ENCODE results near the gene JPH2. TPM values are rescaled to one million over a fixed set of nuclear protein-coding genes. Genes with fewer than 3 reads are reported as not detected.

The JPH2 gene
- total and polyA plus RNA-seq, 2 experiments from 2014 or later = 0.16 to 1.1 TPM

DNA sequence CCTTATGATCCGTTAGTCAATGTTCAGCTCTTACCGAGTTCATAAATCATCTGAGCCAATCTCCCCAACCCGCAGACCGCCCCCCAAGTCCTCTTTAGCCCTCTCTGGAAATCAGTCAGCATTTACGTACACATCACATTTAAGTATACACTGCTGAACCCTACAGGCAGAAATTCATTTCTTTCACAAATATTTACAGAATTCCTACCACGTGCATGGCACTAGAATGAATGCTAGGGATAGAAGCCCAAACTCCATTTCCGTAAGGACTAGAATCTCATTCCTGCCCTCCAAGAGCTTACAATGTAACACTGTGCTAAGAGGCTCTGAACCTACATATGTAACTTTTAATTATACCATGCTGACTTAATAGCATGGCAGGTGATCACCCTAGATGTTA is 21.8 kb upstream of the JPH2 start:
- Histone ChIP-seq H3K27me3 (ENCODE audit: insufficient read depth) (no peaks in the 10 kb centered on the region), H3K4me2 (peak overlapping the region; percentile 86), H3K79me2 (replicated peaks; ENCODE audit: insufficient read depth) (peaks cover 72% of the 10 kb centered on the region), H3K9me2 (ENCODE audit: insufficient read depth) (no peaks in the 10 kb centered on the region), H4K20me1 (replicated peaks; ENCODE audit: insufficient read depth) (peaks cover 25% of the 10 kb centered on the region), H3K27ac (ENCODE audit: low read depth) (no peak overlapping the region), H3K36me3 (ENCODE audit: insufficient read depth) (peaks cover 12% of the 10 kb centered on the region), H3K4me1 (ENCODE audit: insufficient read depth) (peaks cover 15% of the 10 kb centered on the region), H2AFZ (no peak overlapping the region), H3K4me3 (peak overlapping the region; percentile 92), H3F3A (replicated peaks; ENCODE audit: low read depth) (no peaks in the 10 kb centered on the region)
- Mint-ChIP-seq H3K27ac (peak overlapping the region; percentile 98; the same call in 1 of the 2 replicates), H3K9me3 (no peaks in the 10 kb centered on the region; the same call in 2 of the 3 replicates), H3K4me1 (peaks cover 24% of the 10 kb centered on the region; the same call in 2 of the 3 replicates), H3K4me3 (peak overlapping the region; percentile 98), H3K36me3 (ENCODE audit: low read depth) (peaks cover 11% of the 10 kb centered on the region), H3K27me3 (ENCODE audit: insufficient read depth, low read depth, poor library complexity) (peaks cover 11% of the 10 kb centered on the region)
- DNase-seq (ENCODE audit: low spot score) (no peak), ATAC-seq (no peak)
- TF ChIP-seq STAT1 (IDR thresholded peaks at IDR 0.05; ENCODE audit: unreplicated experiment) (no peak), CREB1 (CRISPR knock-in tag; IDR thresholded peaks at IDR 0.05; ENCODE audit: low read depth) (no peak), EZH2phosphoT487 (IDR thresholded peaks at IDR 0.05; ENCODE audit: unreplicated experiment) (no peak)
- TF ChIP-seq, protein P1, sequence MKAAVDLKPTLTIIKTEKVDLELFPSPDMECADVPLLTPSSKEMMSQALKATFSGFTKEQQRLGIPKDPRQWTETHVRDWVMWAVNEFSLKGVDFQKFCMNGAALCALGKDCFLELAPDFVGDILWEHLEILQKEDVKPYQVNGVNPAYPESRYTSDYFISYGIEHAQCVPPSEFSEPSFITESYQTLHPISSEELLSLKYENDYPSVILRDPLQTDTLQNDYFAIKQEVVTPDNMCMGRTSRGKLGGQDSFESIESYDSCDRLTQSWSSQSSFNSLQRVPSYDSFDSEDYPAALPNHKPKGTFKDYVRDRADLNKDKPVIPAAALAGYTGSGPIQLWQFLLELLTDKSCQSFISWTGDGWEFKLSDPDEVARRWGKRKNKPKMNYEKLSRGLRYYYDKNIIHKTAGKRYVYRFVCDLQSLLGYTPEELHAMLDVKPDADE (IDR thresholded peaks at IDR 0.05) = no peak
- TF ChIP-seq, protein P2, sequence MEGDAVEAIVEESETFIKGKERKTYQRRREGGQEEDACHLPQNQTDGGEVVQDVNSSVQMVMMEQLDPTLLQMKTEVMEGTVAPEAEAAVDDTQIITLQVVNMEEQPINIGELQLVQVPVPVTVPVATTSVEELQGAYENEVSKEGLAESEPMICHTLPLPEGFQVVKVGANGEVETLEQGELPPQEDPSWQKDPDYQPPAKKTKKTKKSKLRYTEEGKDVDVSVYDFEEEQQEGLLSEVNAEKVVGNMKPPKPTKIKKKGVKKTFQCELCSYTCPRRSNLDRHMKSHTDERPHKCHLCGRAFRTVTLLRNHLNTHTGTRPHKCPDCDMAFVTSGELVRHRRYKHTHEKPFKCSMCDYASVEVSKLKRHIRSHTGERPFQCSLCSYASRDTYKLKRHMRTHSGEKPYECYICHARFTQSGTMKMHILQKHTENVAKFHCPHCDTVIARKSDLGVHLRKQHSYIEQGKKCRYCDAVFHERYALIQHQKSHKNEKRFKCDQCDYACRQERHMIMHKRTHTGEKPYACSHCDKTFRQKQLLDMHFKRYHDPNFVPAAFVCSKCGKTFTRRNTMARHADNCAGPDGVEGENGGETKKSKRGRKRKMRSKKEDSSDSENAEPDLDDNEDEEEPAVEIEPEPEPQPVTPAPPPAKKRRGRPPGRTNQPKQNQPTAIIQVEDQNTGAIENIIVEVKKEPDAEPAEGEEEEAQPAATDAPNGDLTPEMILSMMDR (conservative IDR thresholded peaks at IDR 0.05; ENCODE audit: low read depth in 2 of 2) = no peak

DNA sequence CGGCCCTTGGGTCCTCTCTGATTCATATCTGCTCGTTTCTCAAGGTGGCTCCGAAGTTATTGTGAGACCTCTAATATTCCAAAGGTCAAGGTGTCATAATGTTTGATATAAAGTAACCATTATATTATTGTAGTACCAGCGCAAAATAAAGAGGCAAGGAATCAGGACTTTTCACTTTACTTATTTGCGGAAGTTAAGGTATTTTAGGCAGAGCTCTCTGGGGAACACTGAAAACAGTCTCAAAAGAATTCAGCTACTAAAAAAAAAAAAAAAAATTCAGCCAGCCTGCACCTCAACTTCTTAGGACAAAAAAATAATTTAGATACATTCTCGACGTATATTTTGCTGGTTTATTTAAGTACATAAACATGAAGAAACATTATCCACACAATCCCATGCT is 21.2 kb upstream of the JPH2 start:
- Histone ChIP-seq H3K4me2 (peak overlapping the region; percentile 86), H3K9me2 (ENCODE audit: insufficient read depth) (no peaks in the 10 kb centered on the region), H3K36me3 (ENCODE audit: insufficient read depth) (peaks cover 16% of the 10 kb centered on the region), H3K79me2 (replicated peaks; ENCODE audit: insufficient read depth) (peaks cover 78% of the 10 kb centered on the region), H2AFZ (no peak overlapping the region), H3K27me3 (ENCODE audit: insufficient read depth) (no peaks in the 10 kb centered on the region), H3F3A (replicated peaks; ENCODE audit: low read depth) (no peaks in the 10 kb centered on the region), H3K4me3 (peak overlapping the region; percentile 92), H4K20me1 (replicated peaks; ENCODE audit: insufficient read depth) (peaks cover 26% of the 10 kb centered on the region), H3K4me1 (ENCODE audit: insufficient read depth) (peaks cover 15% of the 10 kb centered on the region), H3K27ac (ENCODE audit: low read depth) (no peak overlapping the region)
- Mint-ChIP-seq H3K27me3 (ENCODE audit: insufficient read depth, low read depth, poor library complexity) (peaks cover 11% of the 10 kb centered on the region), H3K36me3 (ENCODE audit: low read depth) (peaks cover 16% of the 10 kb centered on the region), H3K27ac (0 out of 2 replicates have a peak overlapping the region, but pooled peaks have one; percentile 54), H3K4me1 (peaks cover 24% of the 10 kb centered on the region; the same call in 2 of the 3 replicates), H3K4me3 (peak overlapping the region; percentile 98), H3K9me3 (no peaks in the 10 kb centered on the region; the same call in 2 of the 3 replicates)
- no peak for DNase-seq (ENCODE audit: low spot score)
- no peak for ATAC-seq
- TF ChIP-seq, protein P2 (conservative IDR thresholded peaks at IDR 0.05; ENCODE audit: low read depth in 2 of 2) = no peak
- no peak for TF ChIP-seq ZNF331 (CRISPR knock-in tag; IDR thresholded peaks at IDR 0.05; ENCODE audit: low read depth)
- TF ChIP-seq, protein P3, sequence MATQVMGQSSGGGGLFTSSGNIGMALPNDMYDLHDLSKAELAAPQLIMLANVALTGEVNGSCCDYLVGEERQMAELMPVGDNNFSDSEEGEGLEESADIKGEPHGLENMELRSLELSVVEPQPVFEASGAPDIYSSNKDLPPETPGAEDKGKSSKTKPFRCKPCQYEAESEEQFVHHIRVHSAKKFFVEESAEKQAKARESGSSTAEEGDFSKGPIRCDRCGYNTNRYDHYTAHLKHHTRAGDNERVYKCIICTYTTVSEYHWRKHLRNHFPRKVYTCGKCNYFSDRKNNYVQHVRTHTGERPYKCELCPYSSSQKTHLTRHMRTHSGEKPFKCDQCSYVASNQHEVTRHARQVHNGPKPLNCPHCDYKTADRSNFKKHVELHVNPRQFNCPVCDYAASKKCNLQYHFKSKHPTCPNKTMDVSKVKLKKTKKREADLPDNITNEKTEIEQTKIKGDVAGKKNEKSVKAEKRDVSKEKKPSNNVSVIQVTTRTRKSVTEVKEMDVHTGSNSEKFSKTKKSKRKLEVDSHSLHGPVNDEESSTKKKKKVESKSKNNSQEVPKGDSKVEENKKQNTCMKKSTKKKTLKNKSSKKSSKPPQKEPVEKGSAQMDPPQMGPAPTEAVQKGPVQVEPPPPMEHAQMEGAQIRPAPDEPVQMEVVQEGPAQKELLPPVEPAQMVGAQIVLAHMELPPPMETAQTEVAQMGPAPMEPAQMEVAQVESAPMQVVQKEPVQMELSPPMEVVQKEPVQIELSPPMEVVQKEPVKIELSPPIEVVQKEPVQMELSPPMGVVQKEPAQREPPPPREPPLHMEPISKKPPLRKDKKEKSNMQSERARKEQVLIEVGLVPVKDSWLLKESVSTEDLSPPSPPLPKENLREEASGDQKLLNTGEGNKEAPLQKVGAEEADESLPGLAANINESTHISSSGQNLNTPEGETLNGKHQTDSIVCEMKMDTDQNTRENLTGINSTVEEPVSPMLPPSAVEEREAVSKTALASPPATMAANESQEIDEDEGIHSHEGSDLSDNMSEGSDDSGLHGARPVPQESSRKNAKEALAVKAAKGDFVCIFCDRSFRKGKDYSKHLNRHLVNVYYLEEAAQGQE (IDR thresholded peaks at IDR 0.05; ENCODE audit: unreplicated experiment) = no peak
- no peak for TF ChIP-seq ZNF114 (CRISPR knock-in tag; IDR thresholded peaks at IDR 0.05)
- no peak for TF ChIP-seq NANOG (IDR thresholded peaks at IDR 0.05; ENCODE audit: borderline replicate concordance)

Data from GM23338 (cell line).